ENCODE measurements around the gene NMRK1.

NMRK1 gene

GRCh38 chr9:75101004-75101588, 13.1 kb upstream of the NMRK1 start:
- DNase-seq (ENCODE audit: low spot score): no peak

DNA sequence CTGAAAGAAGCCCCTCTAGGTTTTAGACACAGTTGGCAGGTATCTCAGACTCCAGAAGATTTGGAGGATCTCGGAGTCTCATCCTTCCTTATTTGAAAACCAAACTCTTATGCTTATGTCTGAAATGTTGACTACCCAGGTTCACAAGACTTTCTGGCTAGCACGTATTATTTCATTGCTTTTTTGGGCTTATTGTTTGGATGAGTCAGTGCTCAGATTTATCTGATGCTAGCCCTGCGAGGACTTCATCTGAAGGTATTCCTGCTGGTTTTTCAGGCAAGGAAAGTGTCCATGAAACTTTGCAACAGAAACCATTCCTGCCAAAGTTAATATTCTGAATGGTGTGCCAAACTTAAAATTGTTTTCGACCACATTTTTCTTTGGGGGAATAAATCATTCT, 8.8 kb upstream of the NMRK1 start:
- DNase-seq (ENCODE audit: low spot score): no peak

DNA sequence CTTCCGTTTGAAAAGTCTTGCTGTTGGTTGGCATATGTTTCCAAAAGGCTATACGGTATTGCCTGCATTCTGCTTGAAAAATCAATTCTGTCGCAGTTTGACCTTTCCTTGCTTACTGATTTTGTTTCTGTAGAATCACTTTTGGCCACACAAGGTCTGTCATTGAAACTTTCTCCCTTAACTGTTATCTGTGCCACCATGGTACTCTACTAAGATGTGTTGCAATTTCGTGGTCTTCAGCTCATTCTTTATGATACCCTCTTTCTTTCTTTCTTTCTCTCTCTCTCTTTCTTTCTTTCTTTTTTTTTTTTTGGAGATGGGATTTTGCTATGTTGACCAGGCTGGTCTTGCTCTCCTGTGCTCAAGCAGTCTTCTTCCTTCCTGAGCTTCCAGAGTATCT, 4.8 kb upstream of the NMRK1 start:
- DNase-seq (ENCODE audit: low spot score): no peak

DNA sequence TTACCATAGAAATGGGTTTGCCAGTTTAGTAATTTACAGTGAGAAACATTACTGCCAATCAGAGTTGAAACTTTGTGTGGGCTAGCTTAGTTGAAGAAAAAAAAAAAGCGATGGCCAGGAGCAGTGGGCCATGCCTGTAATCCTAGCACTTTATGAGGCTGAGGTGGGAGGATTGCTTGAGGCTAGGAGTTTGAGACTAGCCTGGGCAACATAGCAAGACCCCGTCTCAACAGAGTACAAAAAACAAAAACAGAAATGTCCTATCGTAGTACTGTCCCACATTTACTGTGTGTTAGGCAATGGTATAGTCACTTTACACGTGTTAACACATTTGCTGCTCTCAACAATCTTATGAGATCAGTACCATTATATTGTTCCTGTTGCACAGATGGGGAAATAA, 2.6 kb upstream of the NMRK1 start:
- DNase-seq (ENCODE audit: low spot score): no peak

- no peak for DNase-seq (ENCODE audit: low spot score)
Measured at GRCh38 chr9:75089373-75089766, 1.4 kb upstream of the NMRK1 start.

- peak; percentile 64 for DNase-seq (ENCODE audit: low spot score)
Measured at GRCh38 chr9:75088646-75089372, 854 bp upstream of the NMRK1 start.

GRCh38 chr9:75087289-75087823, 599 bp downstream of the NMRK1 start:
- DNase-seq (ENCODE audit: low spot score): peak; percentile 28

DNA sequence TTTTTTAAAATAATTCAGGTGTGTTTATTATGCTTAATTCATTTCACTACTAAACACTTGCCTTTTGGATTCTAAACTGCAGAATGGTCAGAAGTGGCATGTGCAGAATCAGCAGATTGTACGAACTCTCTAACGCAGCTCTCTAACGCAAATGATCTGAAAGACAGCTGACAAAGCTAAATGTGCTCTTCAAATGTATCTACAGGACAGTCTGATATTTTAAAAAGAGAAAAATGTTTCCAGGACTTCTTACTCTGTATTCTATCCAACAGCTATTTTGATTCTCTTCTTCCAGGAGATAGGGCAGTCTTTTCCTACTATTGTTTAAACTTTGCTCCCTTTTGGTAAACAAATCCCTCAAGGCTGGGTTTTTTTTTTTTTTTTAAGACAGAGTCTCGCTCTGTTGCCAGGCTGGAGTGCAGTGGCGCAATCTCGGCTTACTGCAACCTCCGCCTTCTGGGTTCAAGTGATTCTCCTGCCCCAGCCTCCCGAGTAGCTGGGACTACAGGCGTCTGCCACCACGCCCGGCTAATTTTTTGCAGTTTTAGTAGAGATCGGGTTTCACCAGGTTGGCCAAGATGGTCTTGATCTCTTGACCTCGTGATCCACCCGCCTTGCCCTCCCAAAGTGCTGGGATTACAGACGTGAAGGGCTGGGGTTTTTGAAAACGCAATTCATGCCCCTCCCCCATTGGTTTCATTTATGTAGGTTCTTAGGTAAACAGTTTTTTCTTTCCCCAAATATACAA, 1.2 kb downstream of the NMRK1 start:
- DNase-seq (ENCODE audit: low spot score): no peak

DNA sequence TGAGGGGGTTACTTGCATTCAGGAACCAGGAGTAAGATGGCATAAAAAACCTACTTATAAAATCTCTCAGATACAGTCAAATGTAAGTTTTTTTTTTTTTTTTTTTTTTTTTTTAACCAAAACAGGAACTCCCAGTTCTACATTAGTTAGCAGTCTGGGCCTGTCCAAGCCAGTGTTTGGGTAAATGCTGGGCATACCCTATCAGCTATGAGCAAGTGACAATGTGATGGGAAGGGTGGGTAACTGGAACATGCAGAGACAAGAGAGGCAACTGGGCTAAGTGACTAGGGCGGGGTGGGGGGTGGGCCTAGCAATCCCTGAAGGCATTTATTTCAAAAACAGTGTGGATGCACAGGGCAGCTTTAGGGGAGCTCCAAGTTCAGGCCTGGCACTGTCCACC, 2.3 kb downstream of the NMRK1 start:
- DNase-seq (ENCODE audit: low spot score): no peak

DNA sequence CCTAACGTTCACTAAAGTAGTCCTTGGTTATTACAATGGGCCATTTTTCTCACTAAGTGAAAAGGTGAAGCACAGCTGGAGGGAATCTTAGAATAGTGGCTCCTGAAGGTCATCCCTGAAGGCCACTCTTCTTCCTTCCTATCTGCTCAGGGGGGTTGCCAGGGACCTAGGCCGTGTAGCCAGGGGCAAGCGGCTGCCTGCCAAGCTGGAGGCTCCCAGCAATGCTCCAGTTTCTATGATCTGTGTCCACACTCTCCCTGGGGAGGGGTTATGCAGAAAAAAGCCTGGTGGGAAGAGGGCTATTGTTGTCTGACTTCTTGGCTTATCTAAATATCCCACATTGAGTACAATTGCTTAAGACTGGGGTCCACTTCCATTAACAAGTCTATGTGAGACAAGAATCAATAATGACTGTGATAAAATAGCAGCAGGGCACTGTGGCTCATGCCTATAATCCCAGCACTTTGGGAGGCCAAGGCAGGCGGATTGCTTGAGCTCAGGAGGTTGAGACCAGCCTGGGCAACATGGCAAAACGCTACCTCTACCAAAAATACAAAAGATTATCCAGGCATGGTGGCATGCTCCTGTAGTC, 3.8 kb downstream of the NMRK1 start:
- no peak for DNase-seq (ENCODE audit: low spot score)

DNA sequence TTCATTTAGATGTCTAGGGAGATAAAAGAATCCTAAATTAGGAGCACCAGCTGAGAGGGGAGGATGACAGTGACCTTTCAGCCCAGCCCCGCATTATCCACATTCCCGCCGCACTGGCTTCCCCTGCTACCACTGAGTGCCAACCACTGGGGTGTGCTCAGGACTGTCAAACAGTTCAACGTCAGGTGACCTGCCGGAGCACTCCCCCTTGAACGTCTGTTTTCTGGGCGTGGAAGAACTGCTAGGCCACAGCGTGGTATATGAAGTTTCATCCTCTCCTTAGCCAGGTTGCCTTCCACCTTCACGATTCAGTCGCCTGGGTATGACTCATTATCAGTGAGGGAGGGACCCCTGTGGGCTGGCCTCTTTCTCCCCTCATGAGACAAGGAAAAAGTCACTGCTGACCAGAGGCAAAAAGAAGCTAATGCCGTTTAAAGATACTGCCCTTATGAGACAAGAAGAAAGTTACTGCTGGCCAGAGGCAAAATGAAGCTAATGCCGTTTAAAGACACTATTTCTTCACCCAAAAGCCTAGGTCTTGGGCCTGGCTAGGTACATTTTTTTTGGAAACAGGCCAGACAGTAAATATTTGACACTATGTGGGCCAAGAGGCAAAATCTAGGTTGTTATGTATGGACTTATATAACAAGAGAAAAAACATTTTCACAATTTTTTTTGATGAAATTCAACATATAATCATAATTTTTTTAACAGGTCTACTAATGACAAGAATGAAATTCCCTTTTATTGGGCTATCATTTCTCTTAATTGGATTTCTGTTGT, 4.6 kb downstream of the NMRK1 start:
- DNase-seq (ENCODE audit: low spot score): peak; percentile 60

GRCh38 chr9:75081632-75082031, 6.3 kb downstream of the NMRK1 start:
- DNase-seq (ENCODE audit: low spot score): no peak

GRCh38 chr9:75072895-75073294, 15.1 kb downstream of the NMRK1 start:
- DNase-seq (ENCODE audit: low spot score): no peak

- no peak for DNase-seq (ENCODE audit: low spot score)
Measured at GRCh38 chr9:75071530-75072122, 16.3 kb downstream of the NMRK1 start.

GRCh38 chr9:75069171-75069570, 18.8 kb downstream of the NMRK1 start:
- no peak for DNase-seq (ENCODE audit: low spot score)

GRCh38 chr9:75067894-75068293, 20.1 kb downstream of the NMRK1 start:
- peak; percentile 43 for DNase-seq (ENCODE audit: low spot score)

DNA sequence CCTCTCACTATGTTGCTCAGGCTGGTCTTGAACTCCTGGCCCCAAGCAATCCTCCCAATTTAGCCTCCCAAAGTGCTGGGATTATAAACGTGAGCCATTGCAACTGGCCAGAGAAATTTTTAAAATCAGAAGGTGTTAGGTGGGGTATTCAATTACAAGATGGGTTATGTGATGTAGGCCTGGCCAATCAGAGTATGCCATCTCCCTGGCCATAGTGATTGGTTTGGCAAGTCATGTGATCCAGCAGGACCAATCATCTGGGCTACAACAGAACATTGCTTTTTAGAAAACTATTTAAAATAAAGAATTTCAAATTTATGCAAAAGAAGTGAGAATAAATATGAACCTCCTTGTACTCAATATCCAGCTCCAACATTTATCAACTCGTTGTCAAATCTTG, 22.4 kb downstream of the NMRK1 start:
- no peak for DNase-seq (ENCODE audit: low spot score)

DNA sequence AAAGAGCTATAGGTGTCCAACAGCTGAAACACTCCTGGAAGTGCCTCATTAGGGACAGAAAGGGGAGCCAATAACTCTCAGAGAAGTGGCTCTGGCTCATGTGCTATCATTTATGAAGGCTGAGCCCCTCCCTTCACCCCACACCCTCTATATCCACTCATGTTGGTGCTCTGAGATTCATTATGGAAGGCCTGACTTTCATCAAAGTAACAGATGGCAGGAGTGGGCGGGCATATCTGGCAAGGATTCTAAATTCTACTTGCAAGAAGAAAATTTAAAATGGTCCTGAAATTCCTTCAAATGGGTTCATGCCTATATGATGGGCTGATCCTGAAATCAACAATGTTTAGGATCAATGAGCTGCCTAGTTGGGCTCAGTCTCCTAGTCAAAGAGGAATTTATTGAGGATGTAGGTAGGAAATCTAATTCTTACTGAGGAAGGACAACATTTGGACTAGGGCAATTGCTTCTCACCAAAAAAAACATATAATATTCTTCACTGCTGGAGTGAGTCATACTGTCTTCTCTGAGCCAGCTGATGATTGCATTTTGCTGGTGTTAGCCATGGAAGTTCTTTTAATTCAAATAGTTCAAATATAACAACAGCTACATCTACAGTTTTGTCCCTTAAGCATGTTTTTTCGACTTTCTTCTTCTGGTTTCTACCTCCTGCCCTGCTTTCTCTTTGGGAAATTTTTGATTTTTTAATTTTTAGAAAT, 23.5 kb downstream of the NMRK1 start:
- peak; percentile 25 for DNase-seq (ENCODE audit: low spot score)

- no peak for DNase-seq (ENCODE audit: low spot score)
Measured at GRCh38 chr9:75063556-75064305, 24.2 kb downstream of the NMRK1 start.

GRCh38 chr9:75061169-75061568, 26.8 kb downstream of the NMRK1 start:
- no peak for DNase-seq (ENCODE audit: low spot score)
